ENCODE results near the gene GPATCH3. TPM values are rescaled to one million over a fixed set of nuclear protein-coding genes. Genes with fewer than 3 reads are reported as not detected.

GPATCH3 gene
- total and polyA plus RNA-seq, 2 experiments from 2014 or later, result 9.5 to 18.4 TPM

DNA sequence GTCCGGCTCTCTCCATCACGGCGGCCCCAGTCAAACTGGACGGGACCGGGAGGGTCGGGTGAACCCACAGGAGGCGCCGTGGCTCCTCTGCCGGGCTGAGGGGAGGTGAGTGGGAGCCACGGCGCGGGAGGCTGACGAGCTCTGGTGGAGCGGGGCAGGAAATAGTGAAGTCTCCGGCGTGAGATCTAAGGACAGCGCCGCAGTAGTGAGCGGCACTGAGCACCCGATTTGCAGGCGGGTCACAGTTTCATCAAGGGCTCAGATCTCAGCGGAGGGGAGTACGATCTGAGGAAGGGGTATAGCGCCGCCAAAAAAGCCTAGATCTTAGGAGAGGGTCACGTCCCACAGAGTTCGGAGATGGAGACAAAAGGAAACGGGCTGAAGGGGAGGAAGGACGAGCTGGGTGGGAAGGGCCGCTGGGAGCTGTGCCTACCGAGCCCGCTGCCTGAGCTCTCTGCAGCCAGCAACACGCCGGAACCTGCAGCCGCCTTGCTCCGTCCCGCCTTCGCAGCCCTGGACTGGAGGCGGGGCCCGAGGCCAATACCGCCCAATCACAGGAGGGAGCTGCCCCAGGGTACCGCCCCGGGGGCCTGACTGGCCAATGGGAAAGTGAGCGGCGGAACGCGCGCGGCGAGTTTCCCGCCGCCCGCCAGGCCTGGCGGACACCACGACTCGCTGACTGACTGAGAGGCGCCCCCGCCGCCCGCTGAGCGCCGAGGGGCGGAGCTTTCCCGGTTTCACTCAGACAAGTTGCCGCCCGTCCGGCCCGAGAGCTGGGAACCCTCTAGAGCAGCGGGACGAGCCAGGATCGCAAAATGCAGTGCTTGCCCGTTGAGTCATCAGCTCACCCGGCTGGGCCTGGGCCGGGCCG is 35.4 kb downstream of the GPATCH3 start:
- no peaks in the 10 kb centered on the region for H3K36me3 ChIP-seq (replicated peaks; ENCODE audit: insufficient read depth, low read depth)
- TF ChIP-seq EZH2 (IDR thresholded peaks at IDR 0.05; ENCODE audit: borderline replicate concordance) (no peak), EZH2phosphoT487 (IDR thresholded peaks at IDR 0.05; ENCODE audit: low read depth, severe bottlenecking, unreplicated experiment) (no peak)
- TF ChIP-seq, protein P1, sequence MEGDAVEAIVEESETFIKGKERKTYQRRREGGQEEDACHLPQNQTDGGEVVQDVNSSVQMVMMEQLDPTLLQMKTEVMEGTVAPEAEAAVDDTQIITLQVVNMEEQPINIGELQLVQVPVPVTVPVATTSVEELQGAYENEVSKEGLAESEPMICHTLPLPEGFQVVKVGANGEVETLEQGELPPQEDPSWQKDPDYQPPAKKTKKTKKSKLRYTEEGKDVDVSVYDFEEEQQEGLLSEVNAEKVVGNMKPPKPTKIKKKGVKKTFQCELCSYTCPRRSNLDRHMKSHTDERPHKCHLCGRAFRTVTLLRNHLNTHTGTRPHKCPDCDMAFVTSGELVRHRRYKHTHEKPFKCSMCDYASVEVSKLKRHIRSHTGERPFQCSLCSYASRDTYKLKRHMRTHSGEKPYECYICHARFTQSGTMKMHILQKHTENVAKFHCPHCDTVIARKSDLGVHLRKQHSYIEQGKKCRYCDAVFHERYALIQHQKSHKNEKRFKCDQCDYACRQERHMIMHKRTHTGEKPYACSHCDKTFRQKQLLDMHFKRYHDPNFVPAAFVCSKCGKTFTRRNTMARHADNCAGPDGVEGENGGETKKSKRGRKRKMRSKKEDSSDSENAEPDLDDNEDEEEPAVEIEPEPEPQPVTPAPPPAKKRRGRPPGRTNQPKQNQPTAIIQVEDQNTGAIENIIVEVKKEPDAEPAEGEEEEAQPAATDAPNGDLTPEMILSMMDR (IDR thresholded peaks at IDR 0.05; ENCODE audit: poor library complexity), result no peak
- H3K27ac ChIP-seq, result peak overlapping the region; percentile 96
- 1% methylated on average over 65 of the region's 75 CpGs for WGBS (ENCODE audit: low lambda C conversion rate, missing lambda C conversion rate)
- peak; percentile 98 for DNase-seq (ENCODE audit: low spot score)
- peak overlapping the region; percentile 93 for H2AFZ ChIP-seq
- H4K20me1 ChIP-seq (ENCODE audit: insufficient read depth, poor library complexity, severe bottlenecking), result no peaks in the 10 kb centered on the region
- peaks cover 13% of the 10 kb centered on the region for H3K4me1 ChIP-seq (ENCODE audit: insufficient read depth)
- H3K9me2 ChIP-seq (replicated peaks; ENCODE audit: insufficient read depth), result no peaks in the 10 kb centered on the region
- H3K27me3 ChIP-seq, result no peaks in the 10 kb centered on the region
- peak overlapping the region; percentile 32 for H3K4me3 ChIP-seq
- no peaks in the 10 kb centered on the region for H3K79me2 ChIP-seq
- peak overlapping the region; percentile 95 for H3K4me2 ChIP-seq
- no peaks in the 10 kb centered on the region for H3K9me3 ChIP-seq (ENCODE audit: low read depth)

DNA sequence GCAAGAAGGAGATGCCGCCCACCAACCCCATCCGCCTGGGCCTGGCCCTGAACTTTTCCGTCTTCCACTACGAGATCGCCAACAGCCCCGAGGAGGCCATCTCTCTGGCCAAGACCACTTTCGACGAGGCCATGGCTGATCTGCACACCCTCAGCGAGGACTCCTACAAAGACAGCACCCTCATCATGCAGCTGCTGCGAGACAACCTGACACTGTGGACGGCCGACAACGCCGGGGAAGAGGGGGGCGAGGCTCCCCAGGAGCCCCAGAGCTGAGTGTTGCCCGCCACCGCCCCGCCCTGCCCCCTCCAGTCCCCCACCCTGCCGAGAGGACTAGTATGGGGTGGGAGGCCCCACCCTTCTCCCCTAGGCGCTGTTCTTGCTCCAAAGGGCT is 36.6 kb downstream of the GPATCH3 start:
- Histone ChIP-seq H2AFZ (no peak overlapping the region), H3K4me2 (peak overlapping the region; percentile 95), H3K9me2 (replicated peaks; ENCODE audit: insufficient read depth) (no peaks in the 10 kb centered on the region), H4K20me1 (ENCODE audit: insufficient read depth, poor library complexity, severe bottlenecking) (no peaks in the 10 kb centered on the region), H3K36me3 (replicated peaks; ENCODE audit: insufficient read depth, low read depth) (no peaks in the 10 kb centered on the region), H3K4me3 (no peak overlapping the region), H3K4me1 (ENCODE audit: insufficient read depth) (peaks cover 13% of the 10 kb centered on the region), H3K79me2 (no peaks in the 10 kb centered on the region), H3K27me3 (no peaks in the 10 kb centered on the region), H3K27ac (peak overlapping the region; percentile 84), H3K9me3 (ENCODE audit: low read depth) (no peaks in the 10 kb centered on the region)
- DNase-seq (ENCODE audit: low spot score), result no peak
- TF ChIP-seq EZH2 (IDR thresholded peaks at IDR 0.05; ENCODE audit: borderline replicate concordance) (no peak), EZH2phosphoT487 (IDR thresholded peaks at IDR 0.05; ENCODE audit: low read depth, severe bottlenecking, unreplicated experiment) (no peak)
- TF ChIP-seq, protein P1 (IDR thresholded peaks at IDR 0.05; ENCODE audit: poor library complexity), result no peak
- WGBS (ENCODE audit: low lambda C conversion rate, missing lambda C conversion rate), result 93% methylated on average over 20 of the region's 20 CpGs

DNA sequence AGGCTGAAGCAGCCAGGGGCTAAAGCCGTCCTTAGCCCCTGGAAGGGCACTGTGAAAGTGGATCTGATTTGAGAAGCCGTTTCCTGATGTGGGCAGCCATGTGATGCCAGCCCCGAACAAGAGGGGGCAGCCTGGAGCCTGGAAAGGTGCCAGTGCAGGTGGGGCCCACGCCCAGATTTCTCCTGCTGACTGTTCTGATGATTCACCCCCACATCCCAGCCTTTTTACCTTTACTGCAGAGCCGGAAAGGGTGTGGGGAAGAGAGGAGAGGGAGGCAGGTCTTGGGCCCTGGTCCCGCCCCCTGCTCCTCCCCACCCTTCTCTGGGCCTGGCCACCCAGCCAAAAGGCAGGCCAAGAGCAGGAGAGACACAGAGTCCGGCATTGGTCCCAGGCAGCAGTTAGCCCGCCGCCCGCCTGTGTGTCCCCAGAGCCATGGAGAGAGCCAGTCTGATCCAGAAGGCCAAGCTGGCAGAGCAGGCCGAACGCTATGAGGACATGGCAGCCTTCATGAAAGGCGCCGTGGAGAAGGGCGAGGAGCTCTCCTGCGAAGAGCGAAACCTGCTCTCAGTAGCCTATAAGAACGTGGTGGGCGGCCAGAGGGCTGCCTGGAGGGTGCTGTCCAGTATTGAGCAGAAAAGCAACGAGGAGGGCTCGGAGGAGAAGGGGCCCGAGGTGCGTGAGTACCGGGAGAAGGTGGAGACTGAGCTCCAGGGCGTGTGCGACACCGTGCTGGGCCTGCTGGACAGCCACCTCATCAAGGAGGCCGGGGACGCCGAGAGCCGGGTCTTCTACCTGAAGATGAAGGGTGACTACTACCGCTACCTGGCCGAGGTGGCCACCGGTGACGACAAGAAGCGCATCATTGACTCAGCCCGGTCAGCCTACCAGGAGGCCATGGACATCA is 37.2 kb downstream of the GPATCH3 start, which contains the start of gene SFN:
TSS of gene SFN (plus strand) at position 369 of the 904 bp plus-strand sequence. CDS start at position 433, 64 bp downstream.
- H3K4me3 ChIP-seq, result no peak within 1 kb of the TSS
- 88% methylated on average over 37 of the region's 37 CpGs for WGBS (ENCODE audit: low lambda C conversion rate, missing lambda C conversion rate)

More for the DNA sequence above, 37.2 kb downstream of the GPATCH3 start, which contains the start of gene SFN:
- Histone ChIP-seq H2AFZ (peak within 1 kb of the TSS; percentile 46), H3K4me1 (ENCODE audit: insufficient read depth) (peaks cover 13% of the 10 kb centered on the region), H3K4me2 (peak within 1 kb of the TSS; percentile 95), H4K20me1 (ENCODE audit: insufficient read depth, poor library complexity, severe bottlenecking) (no peaks in the 10 kb centered on the region), H3K79me2 (no peaks in the 10 kb centered on the region), H3K9me3 (ENCODE audit: low read depth) (no peaks in the 10 kb centered on the region), H3K27ac (peak within 1 kb of the TSS; percentile 84), H3K9me2 (replicated peaks; ENCODE audit: insufficient read depth) (no peaks in the 10 kb centered on the region), H3K27me3 (no peaks in the 10 kb centered on the region), H3K36me3 (replicated peaks; ENCODE audit: insufficient read depth, low read depth) (no peaks in the 10 kb centered on the region)
- DNase-seq (ENCODE audit: low spot score), result peak; percentile 84
- TF ChIP-seq, protein P1 (IDR thresholded peaks at IDR 0.05; ENCODE audit: poor library complexity), result peak; percentile 34
- TF ChIP-seq EZH2phosphoT487 (IDR thresholded peaks at IDR 0.05; ENCODE audit: low read depth, severe bottlenecking, unreplicated experiment), result no peak
